ENCODE data around the gene PEA15.

DNA sequence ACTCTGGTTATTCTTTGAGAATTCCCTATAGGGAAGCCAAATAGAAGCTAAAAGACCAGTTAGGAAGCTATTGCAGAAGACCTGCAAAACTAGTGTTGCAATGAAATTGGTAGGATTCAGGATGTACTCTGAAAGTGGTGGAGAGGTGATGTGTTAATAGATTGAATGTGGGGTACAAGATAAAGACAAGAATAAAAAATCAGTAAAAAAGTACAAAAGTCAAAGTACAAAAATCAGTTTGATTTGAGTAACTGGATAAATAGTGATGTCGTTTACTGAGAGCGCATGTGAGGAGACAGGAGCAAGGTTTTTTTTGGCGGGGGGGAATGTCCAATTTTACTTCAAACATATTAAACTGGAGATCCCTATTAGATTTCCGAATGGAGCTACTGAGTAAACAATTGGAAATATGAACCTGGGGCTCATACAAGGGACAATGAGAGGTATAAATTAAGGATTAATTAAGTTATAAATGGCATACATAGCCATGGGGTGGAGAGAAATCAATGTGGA lies 59.7 kb downstream of the PEA15 start:
- TF ChIP-seq CTCF (IDR thresholded peaks at IDR 0.05) (no peak), POLR2AphosphoS5 (IDR thresholded peaks at IDR 0.05) (no peak)

Data from breast epithelium (tissue), 3 donors.